Stimulated activated CD8-positive, alpha-beta memory T cell treated with anti-CD3 and anti-CD28 coated beads, Interleukin-12 subunit alpha, Interleukin-12 subunit beta, amount 100 ng/mL, for 4 hours (primary cell): ENCODE data around the gene TAF4.

Source experiments
- DNase-seq: peaks from one replicate; pipeline ENCODE4 v3.0.0-alpha.2; 2020; ENCODE audit warnings: low read depth

The TAF4 gene

DNA sequence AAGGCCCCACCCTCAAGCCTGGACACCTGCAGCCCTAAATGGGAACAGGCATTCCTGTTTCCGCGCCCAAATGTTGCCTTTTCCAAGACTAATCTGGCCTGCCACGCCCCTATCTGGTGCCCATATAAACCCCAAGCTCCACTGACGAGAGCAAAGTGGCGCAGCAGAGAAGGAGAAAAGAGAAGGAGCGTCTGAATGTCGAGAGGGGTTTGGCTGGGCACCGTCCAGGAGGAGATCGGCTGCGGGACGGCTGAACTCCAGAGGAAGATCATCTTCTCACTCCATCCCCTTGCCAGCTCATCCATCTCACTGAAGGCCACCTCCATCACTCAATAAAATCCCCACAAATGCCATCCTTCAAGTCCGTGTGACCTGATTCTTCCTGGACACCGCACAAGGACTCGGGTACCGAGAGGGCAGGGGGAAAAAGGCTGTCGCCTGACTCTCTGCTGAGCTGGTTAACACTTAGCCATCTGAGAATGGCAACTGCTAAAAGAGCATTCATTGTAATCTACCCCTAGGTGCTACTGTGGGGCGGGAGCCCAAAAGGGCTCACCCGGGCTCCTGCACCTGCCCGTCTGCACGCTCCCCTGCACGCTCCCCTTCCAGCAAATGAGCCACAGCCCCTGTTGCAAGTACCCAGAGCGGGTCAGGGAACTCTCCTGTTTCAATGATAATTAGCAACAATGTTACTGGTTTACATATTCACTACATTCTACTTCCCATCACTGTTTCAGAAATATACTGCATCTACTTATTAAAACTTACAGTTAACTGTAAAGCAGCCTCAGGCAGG, 23.5 kb downstream of the TAF4 start:
- no peak for DNase-seq

DNA sequence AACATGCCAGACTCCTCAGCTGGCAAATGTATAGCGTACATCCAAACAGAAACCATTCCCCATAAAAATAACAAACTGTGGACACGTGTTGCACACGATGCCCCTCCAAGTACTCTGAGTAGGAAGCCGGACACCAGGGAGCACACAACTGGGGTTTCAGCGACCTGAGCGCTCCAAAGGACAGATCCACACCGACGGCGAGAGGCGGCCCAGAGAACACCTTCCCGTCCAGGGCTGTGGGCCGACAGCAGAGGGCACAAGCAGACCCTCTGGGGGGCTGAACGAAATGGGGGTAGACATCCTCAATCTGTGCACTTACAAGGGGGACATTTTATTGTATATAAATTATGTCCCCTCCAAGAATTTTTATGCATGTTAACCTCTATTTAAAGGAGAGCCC, 24.7 kb downstream of the TAF4 start:
- DNase-seq = no peak

DNA sequence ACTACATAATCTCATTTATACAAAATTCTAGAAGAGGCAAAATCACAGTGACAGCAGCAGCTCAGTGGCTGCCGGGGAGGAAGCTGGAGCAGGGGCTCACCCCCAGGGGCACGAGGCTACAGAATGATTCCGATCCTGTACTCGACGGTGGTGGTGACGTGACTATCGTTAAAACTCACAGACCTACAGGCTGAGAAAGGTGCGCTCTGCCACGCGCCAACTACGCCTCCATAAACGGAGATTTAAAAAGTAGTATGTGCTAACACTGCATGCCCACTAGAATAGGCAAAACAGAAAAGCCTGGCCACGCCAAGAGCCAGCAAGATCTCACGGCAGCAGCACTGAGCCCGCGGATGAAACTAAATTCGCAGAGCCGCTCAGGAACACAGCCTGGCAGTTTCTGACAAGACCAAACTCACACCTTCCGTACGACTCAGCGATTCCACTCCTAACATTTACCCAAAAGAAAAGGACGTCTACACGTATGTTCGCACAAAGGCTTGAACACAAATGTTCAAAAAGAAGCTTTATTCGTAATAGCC, 25.2 kb downstream of the TAF4 start:
- DNase-seq = no peak

DNA sequence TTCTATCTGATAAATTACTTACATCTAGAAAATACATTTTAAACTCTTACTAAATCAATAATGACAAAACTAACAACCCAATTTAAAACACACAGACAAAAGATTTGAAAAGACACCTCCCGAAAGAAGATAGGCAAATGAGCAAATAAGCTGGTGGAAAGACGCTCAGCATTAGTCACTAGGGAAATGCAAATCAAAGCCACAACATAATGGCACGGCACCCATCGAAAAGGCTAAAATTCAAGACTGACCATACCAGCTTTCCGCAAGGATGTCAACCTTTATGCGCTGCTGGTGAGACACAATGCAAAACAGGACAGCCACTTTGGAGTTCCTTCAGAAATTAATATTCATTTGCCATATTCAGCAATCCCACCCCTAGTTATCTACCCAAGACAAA, 25.9 kb downstream of the TAF4 start:
- DNase-seq = no peak

DNA sequence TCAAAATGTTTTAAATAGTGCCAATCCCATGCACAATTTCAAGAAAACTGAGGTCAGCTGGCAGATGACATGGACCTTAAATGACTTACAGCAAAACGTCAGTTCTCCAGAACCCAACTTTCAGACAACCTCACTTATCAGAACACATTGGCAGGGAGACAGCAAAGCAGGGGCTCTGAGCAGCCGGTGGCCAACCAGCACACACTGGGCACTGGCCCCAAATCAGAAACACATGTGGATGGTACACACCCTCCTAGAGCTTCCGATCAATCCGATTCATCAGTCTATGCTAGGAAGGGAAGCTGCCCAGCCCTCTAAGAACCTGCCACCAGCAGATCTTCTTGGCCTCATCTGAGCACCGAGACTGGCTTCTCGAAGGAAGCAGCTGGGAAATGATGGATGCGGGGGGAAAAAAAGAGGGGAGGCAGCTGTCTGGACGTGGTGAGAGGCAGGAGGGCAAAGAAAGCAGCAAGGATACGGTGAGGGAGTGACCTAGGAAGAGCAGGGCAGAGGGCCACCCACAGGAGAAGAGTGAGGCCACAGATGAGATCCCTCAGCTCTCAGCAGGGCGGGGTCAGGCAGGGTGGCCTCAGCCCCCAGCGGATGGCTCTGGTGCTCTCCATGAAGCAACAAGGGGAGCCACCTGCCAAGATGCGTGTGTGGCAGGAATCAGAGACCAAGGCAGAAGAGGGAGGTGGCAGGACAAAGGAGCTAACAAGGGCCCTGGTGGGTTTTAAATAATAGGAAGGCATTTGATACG, 32.9 kb downstream of the TAF4 start:
- DNase-seq = no peak

DNA sequence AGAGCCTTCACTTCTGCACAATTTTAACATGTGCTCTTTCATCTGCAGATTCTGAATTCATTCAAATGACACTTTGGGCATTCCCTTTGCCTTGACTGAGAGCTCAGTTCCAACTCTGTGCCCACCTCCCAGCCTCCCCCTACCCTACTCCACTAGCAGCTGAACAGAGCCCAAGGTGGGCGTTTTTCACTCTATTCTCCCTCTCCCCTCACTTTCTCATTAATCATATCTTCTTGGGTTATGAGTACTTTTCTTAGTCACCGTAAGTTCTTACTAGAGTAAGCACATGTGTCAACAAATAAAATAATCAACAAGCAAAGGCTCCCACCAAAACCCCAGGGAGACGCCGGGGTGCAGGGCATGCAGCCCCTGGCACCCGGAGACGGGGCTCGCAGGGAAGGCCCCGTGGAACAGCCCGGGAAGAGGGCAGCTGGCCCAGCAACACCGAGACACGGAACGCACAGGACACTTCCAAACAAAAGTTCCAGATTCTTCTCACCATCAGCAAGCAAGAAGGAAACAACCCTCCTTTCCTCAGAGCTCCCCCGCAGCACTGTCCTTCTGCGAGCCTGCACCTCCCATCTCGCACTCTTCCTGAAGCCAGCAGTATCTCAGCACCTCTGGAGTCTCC, 34.1 kb downstream of the TAF4 start:
- DNase-seq = no peak

DNA sequence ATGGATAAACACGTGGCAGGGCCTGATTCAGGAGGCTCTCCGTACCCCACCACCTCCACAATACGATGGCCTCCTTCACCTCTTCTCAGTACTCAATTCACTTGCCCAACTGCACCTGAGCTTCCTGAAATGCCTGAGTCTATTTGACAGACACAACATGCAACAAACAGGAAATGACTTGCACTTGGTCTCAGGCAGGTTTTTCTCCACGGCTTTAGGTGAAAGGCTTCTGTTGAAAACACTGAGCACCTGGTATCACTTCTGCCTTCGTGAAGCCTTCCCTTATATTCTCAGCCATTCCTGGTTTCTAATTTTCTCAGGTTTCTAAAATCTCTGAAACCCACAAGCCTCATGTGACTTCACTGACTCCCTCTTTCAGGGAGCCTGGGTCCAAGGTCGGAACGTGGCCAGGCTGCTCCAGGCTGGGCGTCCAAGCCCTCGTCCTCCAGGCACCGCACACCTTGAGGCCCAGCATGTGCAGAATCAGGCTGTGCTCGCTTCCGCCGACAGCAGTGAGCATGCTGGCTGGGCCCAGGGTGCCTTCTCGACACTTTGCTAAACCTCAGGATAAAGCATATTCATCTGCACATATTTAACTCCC, 34.7 kb downstream of the TAF4 start:
- DNase-seq = no peak

DNA sequence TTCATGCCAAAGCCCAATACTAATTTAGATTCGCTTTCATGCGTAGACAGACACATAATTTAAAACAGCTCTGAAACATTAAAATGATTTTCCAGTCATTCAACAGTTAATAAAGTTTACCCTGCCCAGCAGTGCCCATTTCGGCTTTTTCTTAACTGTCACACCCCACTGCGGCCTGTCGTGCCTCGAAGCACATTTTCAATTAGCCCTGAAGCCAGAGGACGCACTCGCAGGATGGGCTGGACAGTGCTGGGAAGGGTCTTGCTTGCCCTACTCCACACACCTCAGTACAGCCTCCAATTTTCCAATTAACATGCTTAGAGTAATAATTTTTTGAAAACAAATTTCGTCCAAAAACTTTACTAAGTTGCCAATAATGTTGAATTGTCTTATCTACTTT, 35.3 kb downstream of the TAF4 start:
- DNase-seq = no peak

DNA sequence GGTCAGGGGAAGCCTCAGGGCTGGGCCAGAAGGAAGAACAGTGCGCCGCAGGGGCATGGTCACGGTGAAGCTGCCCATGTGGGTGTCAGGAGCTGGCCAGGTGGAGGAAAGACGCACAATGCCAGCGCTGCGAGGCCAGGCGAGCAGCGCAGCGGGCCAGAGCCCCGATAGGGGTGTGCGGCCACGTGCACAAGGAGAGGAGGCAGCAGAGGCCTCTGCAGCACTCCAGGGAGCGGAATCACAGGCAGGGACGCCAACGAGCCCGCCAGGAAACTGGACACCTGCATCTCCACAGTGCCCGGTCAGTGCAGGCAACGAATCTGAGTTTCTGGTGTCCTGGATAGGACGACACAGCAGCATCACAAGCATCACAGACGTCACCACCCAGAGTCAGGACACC, 35.7 kb downstream of the TAF4 start:
- no peak for DNase-seq

DNA sequence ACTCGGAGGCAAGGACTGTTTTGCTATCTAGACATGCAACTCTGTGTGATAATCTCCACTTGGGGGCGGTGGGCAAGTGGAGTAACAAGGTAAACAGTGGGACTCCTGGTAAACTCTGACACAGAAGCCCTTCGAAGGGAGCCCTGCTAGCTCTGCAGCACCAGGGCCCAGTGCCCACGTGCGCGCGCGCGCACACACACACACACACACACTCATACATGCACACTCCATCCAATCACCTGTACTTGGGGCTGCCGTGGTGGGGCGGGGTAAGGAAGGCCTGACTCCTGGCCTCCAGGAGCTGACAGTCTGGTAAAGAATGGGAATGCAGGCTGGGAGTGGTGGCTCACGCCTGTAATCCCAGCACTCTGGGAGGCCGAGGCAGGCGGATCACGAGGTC, 36.4 kb downstream of the TAF4 start:
- no peak for DNase-seq

DNA sequence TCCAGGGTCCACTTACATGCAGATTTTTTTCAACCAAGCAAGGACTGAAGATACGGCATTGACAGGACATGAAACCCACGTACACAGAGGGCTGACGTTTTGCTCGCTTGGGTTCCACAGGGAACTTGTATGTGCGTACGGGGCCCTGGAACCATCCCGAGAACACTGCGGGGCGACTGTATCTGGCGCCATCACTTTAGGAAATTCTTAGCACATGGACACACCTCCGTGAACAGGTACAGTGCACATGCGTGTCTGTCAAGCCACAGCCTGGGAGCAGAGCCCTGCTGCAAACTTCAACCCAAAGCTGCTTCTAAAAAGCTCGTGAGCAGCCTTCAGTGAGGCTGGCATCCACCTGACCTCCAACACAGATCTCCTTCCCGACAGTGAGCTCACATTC, 37.3 kb downstream of the TAF4 start:
- DNase-seq = no peak

DNA sequence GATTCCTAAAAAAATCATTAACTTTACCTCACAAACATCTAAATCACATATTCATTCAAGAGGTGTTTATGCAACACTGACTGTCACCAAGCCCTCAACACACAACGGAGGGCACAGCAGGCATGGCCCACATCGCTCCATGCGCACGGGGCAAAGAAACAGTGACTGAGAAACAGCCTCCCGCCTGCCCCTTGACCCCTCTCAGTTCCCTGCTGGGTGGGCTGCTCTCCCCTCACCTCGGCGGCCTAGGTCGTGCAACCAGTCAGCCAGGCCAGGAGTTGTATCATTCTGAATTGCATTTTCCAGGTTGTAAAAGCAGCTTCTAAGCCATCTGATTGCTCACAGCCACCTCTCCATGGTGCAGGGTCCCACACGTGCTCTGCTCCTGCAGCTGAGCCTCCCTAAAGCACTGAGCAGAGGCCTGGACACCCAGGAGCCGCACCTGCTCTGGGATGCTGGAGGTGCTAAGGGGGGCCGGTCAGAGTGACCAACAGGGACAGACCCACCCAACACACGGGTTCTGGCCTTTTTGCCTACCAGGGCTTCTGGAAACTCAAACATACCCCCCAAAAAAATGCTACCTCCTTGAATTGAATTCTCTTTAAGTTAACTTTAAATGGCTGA, 37.9 kb downstream of the TAF4 start:
- no peak for DNase-seq

DNA sequence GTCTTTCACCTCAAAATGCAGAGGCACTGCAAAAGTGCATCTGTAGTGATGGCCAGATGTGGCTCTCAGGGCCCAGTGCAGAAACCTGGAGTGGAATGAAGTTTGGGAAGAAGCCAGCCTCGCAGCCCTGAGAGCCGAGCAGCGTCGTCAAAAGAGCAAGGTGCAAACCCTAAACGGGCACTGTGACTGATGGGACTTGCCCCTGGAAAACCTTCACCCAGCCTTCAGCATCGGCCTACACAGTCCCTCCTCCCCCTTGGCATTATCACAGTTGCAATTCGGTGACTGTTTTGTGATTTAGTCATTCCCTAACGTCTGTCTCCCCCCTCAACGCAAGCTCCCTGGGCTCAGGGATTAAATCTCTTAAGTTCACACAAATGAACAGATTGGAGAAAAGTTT, 38.6 kb downstream of the TAF4 start:
- no peak for DNase-seq

DNA sequence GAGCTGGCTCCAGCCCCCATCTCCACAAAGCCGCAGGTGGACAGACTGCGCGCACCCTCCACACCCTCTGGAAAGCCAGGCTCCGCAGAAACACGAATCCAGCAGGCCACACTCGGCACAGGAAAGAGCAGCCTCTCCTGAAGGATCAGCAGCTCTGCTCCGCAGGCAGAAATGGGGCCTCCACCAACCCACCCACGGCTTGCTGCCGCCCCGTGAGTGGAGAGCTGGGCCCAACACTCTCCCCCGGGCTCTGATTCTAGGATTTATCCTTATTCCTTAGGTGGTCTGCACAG, 39.2 kb downstream of the TAF4 start:
- DNase-seq = no peak

DNA sequence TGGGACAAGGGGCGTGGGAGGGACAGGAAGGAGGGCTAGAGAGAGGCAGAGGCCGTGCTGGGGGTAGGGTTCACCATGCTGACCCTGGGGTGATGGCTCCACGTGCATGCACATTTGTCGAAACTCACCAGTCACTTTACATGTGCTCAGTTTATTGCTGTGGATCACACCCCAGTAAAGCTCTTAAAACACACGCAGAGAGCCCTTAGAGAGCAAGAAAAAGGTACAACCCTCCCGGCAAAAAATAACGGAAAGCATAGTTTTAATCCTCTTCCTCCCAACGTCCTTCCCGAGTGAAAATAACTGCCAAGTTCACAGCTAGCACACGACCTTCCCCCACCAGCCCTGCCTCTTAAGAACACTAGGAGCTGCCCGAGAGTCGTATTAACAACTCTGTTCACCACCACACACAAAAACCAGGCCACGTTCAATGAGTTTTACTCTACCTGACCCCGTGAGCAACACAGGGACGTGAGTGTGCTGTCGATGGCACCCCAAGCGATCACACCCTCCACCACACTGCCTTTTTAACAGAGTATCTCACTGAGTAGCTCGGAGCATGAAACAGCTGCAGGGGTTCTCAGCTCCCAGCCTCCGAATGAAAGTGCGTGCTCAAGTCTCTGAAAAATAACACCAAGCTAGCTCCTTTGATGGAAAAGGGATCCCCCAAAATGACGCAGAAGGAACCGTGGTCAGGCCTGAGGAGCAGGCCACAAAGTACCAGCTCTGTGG, 39.7 kb downstream of the TAF4 start:
- no peak for DNase-seq

DNA sequence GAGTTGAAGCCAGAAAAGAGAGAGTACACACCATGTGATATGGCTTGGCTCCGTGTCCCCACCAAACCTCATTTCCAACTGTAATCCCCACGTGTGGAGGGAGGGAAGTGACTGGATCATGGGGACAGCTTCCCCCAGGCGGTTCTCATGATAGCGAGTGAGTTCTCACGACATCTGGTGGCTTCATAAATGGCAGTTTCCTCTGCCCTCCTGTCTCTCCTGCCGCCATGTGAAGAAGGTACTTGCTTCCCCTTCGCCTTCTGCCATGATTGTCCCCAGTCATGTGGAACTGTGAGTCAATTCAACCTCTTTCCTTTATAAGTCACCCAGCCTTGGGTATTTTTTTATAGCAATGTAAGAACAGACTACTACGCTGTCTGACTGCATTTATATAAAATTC, 40.3 kb downstream of the TAF4 start:
- DNase-seq = no peak

DNA sequence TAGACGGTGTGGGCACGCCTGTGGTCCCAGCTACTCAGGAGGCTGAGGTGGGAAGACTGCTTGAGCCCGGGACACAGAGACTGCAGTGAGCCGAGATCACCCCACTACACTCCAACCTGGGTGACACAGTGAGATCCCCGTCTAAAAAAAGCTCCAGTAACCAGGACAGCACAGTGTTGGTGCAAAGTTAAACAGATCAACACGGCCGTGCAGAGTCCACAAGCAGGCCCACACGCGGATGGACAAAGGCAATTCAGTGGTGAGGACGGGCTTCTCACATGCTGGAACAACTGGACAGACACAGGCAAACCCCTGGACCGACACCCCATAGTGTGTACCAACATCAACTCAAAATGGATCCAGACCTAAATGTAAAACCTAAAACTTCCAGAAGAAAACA, 41.7 kb downstream of the TAF4 start:
- DNase-seq = no peak

DNA sequence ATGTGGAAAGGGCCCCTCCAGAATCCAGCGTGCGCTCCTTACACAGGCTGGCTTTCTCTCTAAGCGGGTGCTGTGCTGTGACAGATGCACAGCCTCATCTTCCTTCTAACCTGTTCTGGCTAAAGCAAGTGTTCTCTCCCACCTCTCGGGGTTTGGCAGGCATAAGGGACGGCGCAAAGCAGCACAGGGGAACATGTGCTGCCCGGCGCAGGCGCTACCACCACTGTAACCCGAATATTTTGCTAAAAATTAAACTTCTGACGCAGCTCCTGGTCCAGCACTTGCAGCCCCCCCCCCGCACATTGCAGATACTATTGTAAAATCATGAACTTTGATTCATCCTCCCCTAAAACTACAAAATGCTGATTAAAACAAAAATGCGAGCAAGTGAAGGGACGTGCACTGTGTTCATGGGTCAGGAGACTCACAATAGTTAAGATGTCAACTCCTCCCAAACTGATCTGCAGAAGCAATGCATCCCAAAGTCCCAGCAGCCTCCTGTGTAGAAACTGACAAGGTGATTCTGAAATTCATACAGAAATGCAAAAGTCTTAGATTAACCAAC, 43.0 kb downstream of the TAF4 start:
- no peak for DNase-seq

DNA sequence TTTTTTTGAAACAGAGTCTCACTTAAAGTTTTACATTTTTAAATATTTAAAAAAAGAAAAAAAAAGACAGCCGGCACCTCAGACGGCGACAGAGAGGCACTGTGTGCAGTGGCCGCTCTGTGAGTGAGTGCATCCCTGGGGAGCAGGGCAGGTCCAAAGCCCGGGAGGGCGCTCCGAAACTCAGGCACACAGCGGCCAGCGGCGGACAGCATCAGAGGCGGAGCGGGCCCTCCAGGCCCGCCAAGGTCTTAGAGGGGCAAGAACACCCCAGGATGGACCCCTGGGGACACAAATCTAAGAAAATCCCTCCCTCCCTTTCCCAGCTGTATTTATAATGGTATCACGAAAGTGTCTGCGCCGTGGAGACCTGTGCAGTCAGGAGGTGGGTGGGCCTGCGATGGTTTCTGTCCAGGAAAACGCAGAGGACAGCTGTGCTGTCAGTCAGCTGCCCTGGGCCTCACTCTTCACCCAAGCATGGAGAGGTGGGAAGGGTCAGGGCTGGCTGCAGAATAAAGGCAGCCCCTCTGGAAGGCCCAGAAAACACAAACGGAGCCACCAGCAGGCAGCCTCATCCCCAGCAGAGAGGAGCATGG, 43.8 kb downstream of the TAF4 start:
- no peak for DNase-seq

DNA sequence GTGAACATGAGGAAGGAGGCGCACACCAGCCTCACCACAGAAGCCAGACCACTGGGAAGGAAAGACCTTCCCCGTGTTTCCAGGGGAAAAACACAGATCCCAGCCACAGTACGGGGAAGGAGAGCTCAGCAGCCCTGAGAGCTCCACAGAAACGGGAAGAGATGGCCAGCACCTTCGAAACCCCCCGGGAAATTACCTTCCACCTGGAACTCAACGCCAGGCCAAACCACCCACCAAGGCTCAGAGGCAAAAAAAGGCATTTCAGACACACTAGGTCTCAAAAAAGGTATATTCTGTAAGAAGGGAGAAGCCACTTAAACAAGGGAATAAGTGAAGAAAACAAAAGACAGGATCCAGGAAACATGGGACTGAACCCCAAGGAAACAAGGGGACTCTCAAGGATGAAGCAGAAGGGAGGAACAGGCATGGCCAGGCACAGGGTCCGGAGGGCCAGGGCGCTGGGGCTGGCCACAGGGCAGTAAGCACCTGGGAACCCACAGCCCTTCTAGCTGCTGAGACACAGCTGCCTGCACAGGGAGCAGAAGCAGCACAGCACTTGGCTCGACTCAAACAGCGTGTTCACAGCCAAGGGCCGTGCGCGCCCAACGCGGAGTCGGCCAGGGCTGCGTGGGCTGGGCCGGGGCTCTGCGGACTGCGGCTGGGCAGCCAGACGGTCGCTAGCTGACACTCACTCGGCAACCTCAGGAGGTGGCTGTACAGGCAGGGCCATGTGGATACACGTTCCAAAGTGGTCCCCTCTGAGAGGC, 44.6 kb downstream of the TAF4 start:
- no peak for DNase-seq
